HepG2 (cell line): ENCODE results near the gene ASH1L. TPM values are rescaled to one million over a fixed set of nuclear protein-coding genes. Genes with fewer than 3 reads are reported as not detected.

Source experiments
- DR1 ChIP-seq: sonication (generic); formaldehyde crosslinking; IDR thresholded peaks from 2 replicates; pipeline ENCODE4 v1.8.0; 2021; ENCODE audit warnings: mild to moderate bottlenecking, missing genetic modification reagents, inconsistent platforms
- ERF ChIP-seq: IDR thresholded peaks from 2 replicates; pipeline ENCODE4 v1.6.1; 2018; ENCODE audit warnings: missing biosample characterization, missing genetic modification reagents
- RBM39 ChIP-seq: fragments of 200-400 bp; formaldehyde crosslinking; IDR thresholded peaks from one replicate; pipeline ENCODE4 v1.6.1; 2018; ENCODE audit warnings: antibody characterized with exemption, mild to moderate bottlenecking, low read depth, low read length; ENCODE audit not compliant: poor library complexity, severe bottlenecking
- TOE1 ChIP-seq: sonication (generic); formaldehyde crosslinking; IDR thresholded peaks from 2 replicates; pipeline ENCODE4 v1.4.0; 2020; ENCODE audit warnings: mild to moderate bottlenecking, missing genetic modification reagents
- ZNF205 ChIP-seq: IDR thresholded peaks from 2 replicates; pipeline ENCODE4 v1.6.1; 2018; ENCODE audit warnings: missing biosample characterization, missing genetic modification reagents
- ZNF772 ChIP-seq: sonication (generic); formaldehyde crosslinking; IDR thresholded peaks from 2 replicates; pipeline ENCODE4 v1.5.0; 2020; ENCODE audit warnings: mild to moderate bottlenecking, missing genetic modification reagents
- polyA plus RNA-seq, 8 experiments: library from polyadenylated mRNA; depleted of rRNA in 3 of 8; stranded (reverse) in 7 of 8; unstranded in 1 of 8; fragments of >200 nt; fragmentation: Illumina TruSeq in 4 of 8; extraction: Trizol in 4 of 8; gene quantifications; 2 replicates each; pipeline versions ENCODE4 v1.2.1 to v1.2.3, GENCODE V29; 2011 to 2016; ENCODE audit warnings: low read depth in 4 of 8, missing spikeins in 1 of 8, mixed read lengths in 1 of 8; ENCODE audit not compliant: insufficient read depth in 1 of 8
- total RNA-seq, 5 experiments: library from RNA; depleted of rRNA; stranded (reverse); fragments of >200 nt; fragmentation: Illumina TruSeq; extraction: Trizol; gene quantifications; 2 replicates each; pipeline ENCODE4 v1.2.3, GENCODE V29; 2016; ENCODE audit warnings: low read depth in 1 of 5
- TF ChIP-seq, protein P1 (sequence below): sonication (generic); formaldehyde crosslinking; IDR thresholded peaks from 2 replicates; pipeline ENCODE4 v1.5.0; 2020; ENCODE audit warnings: mild to moderate bottlenecking, missing genetic modification reagents, borderline replicate concordance
- TF ChIP-seq, protein P2 (sequence below): sonication (generic); formaldehyde crosslinking; IDR thresholded peaks from 2 replicates; pipeline ENCODE4 v1.5.0; 2020; ENCODE audit warnings: mild to moderate bottlenecking, missing genetic modification reagents, moderate library complexity
- TF ChIP-seq, protein P3 (sequence below): IDR thresholded peaks from 2 replicates; pipeline ENCODE4 v1.6.1; 2016; ENCODE audit warnings: missing compliant biosample characterization, missing genetic modification reagents, borderline replicate concordance
- TF ChIP-seq, protein P4 (sequence below): sonication (generic); formaldehyde crosslinking; IDR thresholded peaks from 2 replicates; pipeline ENCODE4 v1.8.0; 2022; ENCODE audit warnings: low read depth, missing genetic modification reagents
- TF ChIP-seq, protein P5 (sequence below): fragments of 450-650 bp; IDR thresholded peaks from 2 replicates; pipeline ENCODE4 v1.6.1; 2017; ENCODE audit warnings: mild to moderate bottlenecking
- TF ChIP-seq, protein P6 (sequence below): sonication (generic); formaldehyde crosslinking; IDR thresholded peaks from 2 replicates; pipeline ENCODE4 v1.5.0; 2020; ENCODE audit warnings: mild to moderate bottlenecking, missing genetic modification reagents, borderline replicate concordance

The ASH1L gene
- total and polyA plus RNA-seq, 2 of the 13 experiments (the other 11 are each of a cell fraction or from before 2014, with no cell fraction given): 10.2 to 15.3 TPM

DNA sequence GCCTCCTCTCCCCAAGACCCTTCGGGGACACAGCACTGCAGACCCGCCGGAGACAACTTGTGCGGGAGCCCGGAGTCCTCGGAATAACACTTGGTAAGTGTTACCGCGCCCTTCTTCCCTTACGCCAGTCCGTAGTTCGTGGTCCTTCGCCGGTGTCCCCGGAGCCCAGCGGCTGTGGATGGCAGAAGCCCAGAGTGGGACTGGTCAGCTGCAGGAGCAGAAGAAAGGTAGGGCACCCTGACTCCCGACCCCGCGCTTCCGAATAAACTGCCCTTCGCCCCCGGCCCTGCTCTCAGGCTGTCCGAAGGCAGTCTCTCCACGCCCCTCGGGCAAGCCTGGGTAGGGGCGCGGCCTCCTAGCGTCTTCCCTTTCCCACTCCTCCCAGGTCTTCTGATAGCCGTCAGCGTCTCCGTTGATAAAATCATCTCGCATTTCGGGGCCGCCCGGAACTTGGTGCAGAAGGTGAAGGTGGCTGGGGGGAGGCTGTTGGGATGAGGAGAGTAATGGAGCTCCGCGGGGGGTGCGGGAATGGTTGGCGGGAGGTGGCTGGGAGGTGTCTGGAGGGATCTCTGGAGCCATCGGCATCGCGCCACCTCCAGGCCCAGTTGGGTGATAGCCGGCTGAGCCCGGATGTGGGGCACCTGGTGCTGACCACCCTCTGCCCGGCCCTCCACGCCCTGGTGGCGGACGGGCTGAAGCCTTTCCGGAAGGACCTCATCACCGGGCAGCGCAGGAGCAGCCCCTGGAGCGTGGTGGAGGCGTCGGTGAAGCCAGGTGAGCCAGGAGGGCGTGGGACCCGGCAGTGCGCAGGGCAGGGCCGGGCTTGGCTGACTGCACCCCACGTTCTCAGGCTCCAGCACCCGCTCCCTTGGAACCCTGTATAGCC, 237.6 kb downstream of the ASH1L start (continued):
- TF ChIP-seq, protein P1, sequence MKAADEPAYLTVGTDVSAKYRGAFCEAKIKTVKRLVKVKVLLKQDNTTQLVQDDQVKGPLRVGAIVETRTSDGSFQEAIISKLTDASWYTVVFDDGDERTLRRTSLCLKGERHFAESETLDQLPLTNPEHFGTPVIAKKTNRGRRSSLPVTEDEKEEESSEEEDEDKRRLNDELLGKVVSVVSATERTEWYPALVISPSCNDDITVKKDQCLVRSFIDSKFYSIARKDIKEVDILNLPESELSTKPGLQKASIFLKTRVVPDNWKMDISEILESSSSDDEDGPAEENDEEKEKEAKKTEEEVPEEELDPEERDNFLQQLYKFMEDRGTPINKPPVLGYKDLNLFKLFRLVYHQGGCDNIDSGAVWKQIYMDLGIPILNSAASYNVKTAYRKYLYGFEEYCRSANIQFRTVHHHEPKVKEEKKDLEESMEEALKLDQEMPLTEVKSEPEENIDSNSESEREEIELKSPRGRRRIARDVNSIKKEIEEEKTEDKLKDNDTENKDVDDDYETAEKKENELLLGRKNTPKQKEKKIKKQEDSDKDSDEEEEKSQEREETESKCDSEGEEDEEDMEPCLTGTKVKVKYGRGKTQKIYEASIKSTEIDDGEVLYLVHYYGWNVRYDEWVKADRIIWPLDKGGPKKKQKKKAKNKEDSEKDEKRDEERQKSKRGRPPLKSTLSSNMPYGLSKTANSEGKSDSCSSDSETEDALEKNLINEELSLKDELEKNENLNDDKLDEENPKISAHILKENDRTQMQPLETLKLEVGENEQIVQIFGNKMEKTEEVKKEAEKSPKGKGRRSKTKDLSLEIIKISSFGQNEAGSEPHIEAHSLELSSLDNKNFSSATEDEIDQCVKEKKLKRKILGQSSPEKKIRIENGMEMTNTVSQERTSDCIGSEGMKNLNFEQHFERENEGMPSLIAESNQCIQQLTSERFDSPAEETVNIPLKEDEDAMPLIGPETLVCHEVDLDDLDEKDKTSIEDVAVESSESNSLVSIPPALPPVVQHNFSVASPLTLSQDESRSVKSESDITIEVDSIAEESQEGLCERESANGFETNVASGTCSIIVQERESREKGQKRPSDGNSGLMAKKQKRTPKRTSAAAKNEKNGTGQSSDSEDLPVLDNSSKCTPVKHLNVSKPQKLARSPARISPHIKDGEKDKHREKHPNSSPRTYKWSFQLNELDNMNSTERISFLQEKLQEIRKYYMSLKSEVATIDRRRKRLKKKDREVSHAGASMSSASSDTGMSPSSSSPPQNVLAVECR: peak; percentile 0; the same call in 1 of the 2 replicates
- TF ChIP-seq ZNF772 (peak; percentile 25; the same call in 1 of the 2 replicates), TOE1 (CRISPR knock-in tag) (no peak), RBM39 (peak; percentile 14), ZNF205 (0 out of 2 replicates have a peak, but pooled peaks have one; percentile 10), ERF (no peak), DR1 (no peak; the same call in 1 of the 2 replicates)
- TF ChIP-seq, protein P2, sequence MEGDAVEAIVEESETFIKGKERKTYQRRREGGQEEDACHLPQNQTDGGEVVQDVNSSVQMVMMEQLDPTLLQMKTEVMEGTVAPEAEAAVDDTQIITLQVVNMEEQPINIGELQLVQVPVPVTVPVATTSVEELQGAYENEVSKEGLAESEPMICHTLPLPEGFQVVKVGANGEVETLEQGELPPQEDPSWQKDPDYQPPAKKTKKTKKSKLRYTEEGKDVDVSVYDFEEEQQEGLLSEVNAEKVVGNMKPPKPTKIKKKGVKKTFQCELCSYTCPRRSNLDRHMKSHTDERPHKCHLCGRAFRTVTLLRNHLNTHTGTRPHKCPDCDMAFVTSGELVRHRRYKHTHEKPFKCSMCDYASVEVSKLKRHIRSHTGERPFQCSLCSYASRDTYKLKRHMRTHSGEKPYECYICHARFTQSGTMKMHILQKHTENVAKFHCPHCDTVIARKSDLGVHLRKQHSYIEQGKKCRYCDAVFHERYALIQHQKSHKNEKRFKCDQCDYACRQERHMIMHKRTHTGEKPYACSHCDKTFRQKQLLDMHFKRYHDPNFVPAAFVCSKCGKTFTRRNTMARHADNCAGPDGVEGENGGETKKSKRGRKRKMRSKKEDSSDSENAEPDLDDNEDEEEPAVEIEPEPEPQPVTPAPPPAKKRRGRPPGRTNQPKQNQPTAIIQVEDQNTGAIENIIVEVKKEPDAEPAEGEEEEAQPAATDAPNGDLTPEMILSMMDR (CRISPR knock-in tag): peak; percentile 79
- TF ChIP-seq, protein P3, sequence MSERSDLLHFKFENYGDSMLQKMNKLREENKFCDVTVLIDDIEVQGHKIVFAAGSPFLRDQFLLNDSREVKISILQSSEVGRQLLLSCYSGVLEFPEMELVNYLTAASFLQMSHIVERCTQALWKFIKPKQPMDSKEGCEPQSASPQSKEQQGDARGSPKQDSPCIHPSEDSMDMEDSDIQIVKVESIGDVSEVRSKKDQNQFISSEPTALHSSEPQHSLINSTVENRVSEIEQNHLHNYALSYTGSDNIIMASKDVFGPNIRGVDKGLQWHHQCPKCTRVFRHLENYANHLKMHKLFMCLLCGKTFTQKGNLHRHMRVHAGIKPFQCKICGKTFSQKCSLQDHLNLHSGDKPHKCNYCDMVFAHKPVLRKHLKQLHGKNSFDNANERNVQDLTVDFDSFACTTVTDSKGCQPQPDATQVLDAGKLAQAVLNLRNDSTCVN (CRISPR knock-in tag): no peak
- TF ChIP-seq, protein P4, sequence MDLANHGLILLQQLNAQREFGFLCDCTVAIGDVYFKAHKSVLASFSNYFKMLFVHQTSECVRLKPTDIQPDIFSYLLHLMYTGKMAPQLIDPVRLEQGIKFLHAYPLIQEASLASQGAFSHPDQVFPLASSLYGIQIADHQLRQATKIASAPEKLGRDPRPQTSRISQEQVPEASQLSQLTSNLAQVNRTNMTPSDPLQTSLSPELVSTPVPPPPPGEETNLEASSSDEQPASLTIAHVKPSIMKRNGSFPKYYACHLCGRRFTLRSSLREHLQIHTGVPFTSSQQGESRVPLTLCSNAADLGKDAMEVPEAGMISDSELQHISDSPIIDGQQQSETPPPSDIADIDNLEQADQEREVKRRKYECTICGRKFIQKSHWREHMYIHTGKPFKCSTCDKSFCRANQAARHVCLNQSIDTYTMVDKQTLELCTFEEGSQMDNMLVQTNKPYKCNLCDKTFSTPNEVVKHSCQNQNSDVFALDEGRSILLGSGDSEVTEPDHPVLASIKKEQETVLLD: peak; percentile 48; the same call in 1 of the 2 replicates
- TF ChIP-seq, protein P5, sequence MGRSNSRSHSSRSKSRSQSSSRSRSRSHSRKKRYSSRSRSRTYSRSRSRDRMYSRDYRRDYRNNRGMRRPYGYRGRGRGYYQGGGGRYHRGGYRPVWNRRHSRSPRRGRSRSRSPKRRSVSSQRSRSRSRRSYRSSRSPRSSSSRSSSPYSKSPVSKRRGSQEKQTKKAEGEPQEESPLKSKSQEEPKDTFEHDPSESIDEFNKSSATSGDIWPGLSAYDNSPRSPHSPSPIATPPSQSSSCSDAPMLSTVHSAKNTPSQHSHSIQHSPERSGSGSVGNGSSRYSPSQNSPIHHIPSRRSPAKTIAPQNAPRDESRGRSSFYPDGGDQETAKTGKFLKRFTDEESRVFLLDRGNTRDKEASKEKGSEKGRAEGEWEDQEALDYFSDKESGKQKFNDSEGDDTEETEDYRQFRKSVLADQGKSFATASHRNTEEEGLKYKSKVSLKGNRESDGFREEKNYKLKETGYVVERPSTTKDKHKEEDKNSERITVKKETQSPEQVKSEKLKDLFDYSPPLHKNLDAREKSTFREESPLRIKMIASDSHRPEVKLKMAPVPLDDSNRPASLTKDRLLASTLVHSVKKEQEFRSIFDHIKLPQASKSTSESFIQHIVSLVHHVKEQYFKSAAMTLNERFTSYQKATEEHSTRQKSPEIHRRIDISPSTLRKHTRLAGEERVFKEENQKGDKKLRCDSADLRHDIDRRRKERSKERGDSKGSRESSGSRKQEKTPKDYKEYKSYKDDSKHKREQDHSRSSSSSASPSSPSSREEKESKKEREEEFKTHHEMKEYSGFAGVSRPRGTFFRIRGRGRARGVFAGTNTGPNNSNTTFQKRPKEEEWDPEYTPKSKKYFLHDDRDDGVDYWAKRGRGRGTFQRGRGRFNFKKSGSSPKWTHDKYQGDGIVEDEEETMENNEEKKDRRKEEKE: no peak
- TF ChIP-seq, protein P6, sequence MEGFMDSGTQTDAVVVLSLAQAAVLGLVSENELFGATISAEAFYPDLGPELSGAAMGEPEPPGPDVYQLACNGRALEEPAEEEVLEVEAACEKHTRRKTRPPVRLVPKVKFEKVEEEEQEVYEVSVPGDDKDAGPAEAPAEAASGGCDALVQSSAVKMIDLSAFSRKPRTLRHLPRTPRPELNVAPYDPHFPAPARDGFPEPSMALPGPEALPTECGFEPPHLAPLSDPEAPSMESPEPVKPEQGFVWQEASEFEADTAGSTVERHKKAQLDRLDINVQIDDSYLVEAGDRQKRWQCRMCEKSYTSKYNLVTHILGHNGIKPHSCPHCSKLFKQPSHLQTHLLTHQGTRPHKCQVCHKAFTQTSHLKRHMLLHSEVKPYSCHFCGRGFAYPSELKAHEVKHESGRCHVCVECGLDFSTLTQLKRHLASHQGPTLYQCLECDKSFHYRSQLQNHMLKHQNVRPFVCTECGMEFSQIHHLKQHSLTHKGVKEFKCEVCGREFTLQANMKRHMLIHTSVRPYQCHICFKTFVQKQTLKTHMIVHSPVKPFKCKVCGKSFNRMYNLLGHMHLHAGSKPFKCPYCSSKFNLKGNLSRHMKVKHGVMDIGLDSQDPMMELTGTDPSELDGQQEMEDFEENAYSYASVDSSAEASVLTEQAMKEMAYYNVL: no peak
